Activated CD4-positive, CD25-positive, alpha-beta regulatory T cell treated with anti-CD3 and anti-CD28 coated beads, Interleukin-2, amount 50 U/mL, for 72 hours (primary cell): ENCODE measurements around the gene ABHD17B.
"Not testable (repeated sequence)": the region's sequence is repeated elsewhere in the genome, so short reads cannot be mapped to it uniquely, and the experiment has no call there.

Experiments
- DNase-seq: peaks from one replicate; pipeline ENCODE4 v3.0.0; 2021

The ABHD17B gene

GRCh38 chr9:71911908-71912335 is 929 bp upstream of the ABHD17B start:
- DNase-seq: no peak

GRCh38 chr9:71910650-71911060 is 338 bp downstream of the ABHD17B start:
- no peak for DNase-seq

GRCh38 chr9:71909887-71910649 is 925 bp downstream of the ABHD17B start:
- peak; percentile 54 for DNase-seq

GRCh38 chr9:71908825-71909224 is 2.2 kb downstream of the ABHD17B start:
- no peak for DNase-seq

- no peak for DNase-seq
Observed at GRCh38 chr9:71904076-71904475, 6.9 kb downstream of the ABHD17B start.

- DNase-seq: no peak
Observed at GRCh38 chr9:71901695-71902597, 9.0 kb downstream of the ABHD17B start.

GRCh38 chr9:71898756-71899155 is 12.2 kb downstream of the ABHD17B start:
- not testable (repeated sequence) for DNase-seq

GRCh38 chr9:71897577-71897976 is 13.4 kb downstream of the ABHD17B start:
- DNase-seq: no peak

GRCh38 chr9:71896761-71897160 is 14.2 kb downstream of the ABHD17B start:
- no peak for DNase-seq

- no peak for DNase-seq
Observed at GRCh38 chr9:71895955-71896354, 15.0 kb downstream of the ABHD17B start.

- DNase-seq: no peak
Observed at GRCh38 chr9:71895117-71895516, 15.9 kb downstream of the ABHD17B start.

GRCh38 chr9:71891557-71892189 is 19.3 kb downstream of the ABHD17B start:
- no peak for DNase-seq

GRCh38 chr9:71890042-71890679 is 20.8 kb downstream of the ABHD17B start:
- no peak for DNase-seq

- DNase-seq: no peak
Observed at GRCh38 chr9:71887362-71887761, 23.6 kb downstream of the ABHD17B start.

- no peak for DNase-seq
Observed at GRCh38 chr9:71886541-71886940, 24.5 kb downstream of the ABHD17B start.

- no peak for DNase-seq
Observed at GRCh38 chr9:71886015-71886414, 25.0 kb downstream of the ABHD17B start.

GRCh38 chr9:71885467-71885866 is 25.5 kb downstream of the ABHD17B start:
- no peak for DNase-seq

GRCh38 chr9:71884005-71884404 is 27.0 kb downstream of the ABHD17B start:
- no peak for DNase-seq

GRCh38 chr9:71879644-71880174 is 31.3 kb downstream of the ABHD17B start:
- DNase-seq: no peak

GRCh38 chr9:71878327-71879274 is 32.4 kb downstream of the ABHD17B start:
- no peak for DNase-seq

GRCh38 chr9:71876829-71877228 is 34.2 kb downstream of the ABHD17B start:
- no peak for DNase-seq
